SKM-1 treated with dmso at 0.1 percent for 144 hours (cell line): ENCODE measurements around the gene RAP1GAP2.
"Not testable (repeated sequence)": the region's sequence is repeated elsewhere in the genome, so short reads cannot be mapped to it uniquely, and the experiment has no call there.

ENCODE experiments used
- DNase-seq: peaks from one replicate; lab custom pipeline; 2025; ENCODE audit not compliant: unreplicated experiment; lab: John Stamatoyannopoulos, UW

Gene RAP1GAP2

DNA sequence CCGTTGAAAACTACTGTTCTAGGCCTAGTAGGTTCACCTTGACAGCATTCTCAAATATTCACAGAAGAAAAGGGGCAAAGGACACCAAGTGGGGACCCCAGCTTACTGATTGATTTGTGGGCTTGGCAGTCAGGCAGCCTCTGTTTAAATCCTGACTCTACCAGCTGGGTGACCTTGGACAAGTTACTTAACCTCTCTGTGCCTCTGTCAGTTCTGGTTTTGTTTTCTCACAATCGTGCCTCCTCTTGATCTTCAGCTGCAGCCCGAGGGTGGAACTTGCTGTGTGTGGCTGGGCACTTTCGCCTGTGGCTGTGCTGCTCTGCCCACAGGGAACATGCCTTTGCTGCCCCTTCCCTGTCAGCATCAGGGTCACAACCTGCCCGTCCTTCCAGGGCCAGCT lies 17.8 kb downstream of the RAP1GAP2 start:
- DNase-seq: no peak

GRCh38 chr17:2814481-2815341 lies 18.5 kb downstream of the RAP1GAP2 start:
- DNase-seq: peak; percentile 15

- DNase-seq: no peak
These were observed 19.5 kb downstream of the RAP1GAP2 start for GRCh38 chr17:2815781-2816185.

DNA sequence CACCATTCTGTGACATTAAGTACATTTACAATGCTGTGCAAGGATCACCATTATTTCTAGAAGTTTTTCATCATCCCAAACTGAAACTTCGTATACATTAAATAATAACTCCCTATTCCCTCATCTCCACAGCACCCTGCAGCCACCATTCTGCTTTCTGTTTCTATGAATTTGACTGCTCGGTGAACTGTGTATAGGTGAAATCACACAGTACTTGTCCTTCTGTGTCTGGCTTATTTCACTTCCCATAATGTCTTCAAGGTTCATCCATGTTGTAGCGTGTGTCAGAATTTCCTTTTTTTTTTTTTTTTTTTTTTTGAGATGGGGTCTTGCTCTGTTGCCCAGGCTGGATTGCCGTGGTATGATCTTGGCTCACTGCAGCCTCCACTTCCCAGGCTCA lies 20.4 kb downstream of the RAP1GAP2 start:
- no peak for DNase-seq

DNA sequence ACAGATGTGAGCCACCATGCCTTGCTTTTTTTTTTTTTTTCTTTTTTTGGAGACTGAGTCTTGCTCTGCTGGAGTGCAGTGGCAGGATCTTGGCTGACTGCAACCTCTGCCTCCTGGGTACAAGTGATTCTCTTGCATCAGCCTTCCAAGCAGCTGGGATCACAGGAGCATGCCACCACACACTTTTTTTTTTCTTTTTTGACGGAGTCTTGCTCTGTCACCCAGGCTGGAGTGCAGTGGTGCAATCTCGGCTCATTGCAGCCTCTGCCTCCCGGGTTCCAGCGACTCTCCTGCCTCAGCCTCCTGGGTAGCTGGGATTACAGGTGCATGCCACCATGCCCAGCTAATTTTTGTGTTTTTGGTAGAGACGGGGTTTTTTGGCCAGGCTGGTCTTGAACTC lies 23.1 kb downstream of the RAP1GAP2 start:
- not testable (repeated sequence) for DNase-seq

GRCh38 chr17:2819921-2820501 lies 23.8 kb downstream of the RAP1GAP2 start:
- DNase-seq: no peak

DNA sequence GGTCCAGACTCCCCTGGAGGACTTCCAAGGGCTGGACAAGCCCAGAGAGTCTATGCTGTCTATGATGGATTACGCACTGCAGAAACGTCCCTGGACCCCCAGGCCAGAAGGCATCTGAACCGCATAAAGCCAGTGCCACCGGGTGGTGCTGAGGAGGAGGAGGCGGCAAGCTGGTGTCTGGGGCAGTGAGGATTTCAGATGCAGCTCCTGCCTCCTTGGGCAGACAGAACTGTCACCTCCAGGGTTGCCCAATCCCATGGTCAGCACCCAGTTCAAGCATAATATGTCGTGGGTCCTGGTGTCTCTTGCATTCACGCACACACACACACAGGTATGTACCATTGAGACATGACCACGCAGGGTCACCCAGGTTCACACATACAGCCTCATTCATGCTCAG lies 25.6 kb downstream of the RAP1GAP2 start:
- no peak for DNase-seq

DNA sequence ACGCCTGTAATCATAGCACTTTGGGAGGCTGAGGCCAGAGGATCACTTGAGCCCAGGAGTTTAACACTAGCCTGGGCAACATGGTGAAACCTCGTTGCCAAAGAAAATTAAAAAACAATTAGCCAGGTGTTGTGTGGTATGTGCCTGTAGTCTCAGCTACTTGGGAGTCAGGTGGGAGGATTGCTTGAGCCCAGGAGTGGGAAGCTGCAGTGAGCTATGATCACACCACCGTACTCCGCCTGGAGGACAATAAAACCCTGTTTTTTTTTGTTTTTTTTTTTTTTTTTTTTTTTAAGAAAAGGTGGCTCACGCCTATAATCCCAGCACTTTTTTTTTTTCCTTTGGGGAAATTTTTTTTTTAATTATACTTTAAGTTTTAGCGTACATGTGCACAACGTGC lies 26.1 kb downstream of the RAP1GAP2 start:
- DNase-seq: no peak

DNA sequence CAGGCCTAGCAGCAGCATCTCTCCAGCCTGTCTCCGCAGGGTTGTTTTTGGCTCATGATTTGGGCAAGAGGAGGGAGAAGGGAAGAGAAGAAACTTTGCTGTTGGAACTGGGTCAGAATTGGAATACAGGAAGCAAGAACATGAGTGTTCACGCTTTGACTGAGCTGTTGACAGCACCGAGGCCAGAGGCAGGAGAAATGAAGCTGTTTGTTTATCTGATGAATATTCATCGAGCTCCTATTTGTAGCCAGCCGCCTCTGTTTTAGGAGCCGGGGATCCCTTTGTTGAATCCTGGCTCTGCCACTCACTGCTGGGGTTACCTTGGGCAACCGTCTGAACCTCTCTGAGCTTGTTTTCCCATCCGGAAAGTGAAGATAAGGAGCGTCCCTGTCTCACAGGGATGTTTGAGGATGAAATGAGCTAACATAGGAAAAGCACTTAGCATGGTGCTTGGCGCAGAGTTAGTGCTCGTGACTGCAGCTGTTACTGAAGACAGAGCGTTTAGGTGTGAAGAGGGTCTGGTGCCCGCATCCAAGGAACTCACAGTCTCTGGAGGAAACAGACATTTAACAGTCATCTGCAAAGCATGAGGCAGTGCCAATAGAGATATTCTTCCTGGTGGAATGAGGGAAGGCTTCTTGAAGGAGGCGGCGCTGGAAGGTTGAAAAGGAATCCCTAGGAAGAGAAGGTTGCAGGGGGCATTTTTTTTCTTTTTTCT lies 29.2 kb downstream of the RAP1GAP2 start:
- DNase-seq: no peak

DNA sequence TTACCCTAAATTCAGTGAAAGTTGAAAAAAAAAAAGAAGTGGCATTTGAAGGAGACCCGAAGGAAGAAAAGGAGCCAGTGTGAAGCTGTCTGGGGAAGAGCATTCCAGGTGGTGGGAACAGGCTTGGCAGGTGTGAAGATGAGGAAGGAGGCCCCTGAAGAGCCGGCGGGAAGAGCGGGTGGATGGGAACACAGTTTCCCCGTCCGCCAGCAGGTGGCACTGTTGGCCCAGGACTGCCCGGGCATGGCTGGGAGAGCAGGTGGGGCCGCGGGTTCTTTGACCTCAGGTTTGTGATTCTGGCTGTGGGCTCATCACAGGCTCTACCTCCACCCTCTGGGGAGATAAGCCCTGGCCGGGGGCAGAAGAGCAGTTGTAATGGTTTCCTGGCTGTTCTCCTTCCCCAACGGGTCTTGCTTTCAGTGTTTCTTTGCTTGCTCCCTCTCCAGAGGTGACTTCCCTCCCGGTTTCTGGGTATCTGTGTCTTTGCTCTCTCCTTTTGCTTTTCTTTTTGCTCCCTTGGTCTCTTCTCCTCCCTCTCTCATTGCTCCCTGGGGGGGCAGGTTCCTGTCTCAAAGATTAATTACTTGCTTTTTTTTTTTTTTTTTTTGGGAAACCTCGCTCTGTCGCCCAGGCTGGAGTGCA lies 32.3 kb downstream of the RAP1GAP2 start:
- peak; percentile 14 for DNase-seq

- no peak for DNase-seq
These were observed 34.4 kb downstream of the RAP1GAP2 start for GRCh38 chr17:2830678-2831077.

DNA sequence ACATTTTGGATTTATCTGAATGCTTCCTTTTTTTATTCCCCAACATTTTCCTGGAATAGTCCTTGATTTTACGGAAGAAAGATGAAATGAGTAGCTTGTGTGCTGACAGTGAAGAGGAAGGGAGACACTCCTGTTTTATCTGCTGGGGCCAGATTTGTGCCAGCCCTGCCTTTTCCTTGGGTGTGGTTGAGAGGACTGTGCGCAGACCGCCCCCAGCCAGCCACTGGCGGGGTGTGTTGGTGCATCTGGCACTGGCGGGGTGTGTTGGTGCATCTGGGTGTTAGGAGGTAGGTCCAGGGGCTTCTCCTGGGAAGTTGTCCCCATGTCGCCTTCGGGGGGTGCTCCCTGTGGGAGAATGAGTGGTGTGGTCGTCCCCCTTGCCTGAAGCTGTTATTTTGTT lies 39.5 kb downstream of the RAP1GAP2 start:
- DNase-seq: no peak

GRCh38 chr17:2837147-2837561 lies 40.9 kb downstream of the RAP1GAP2 start:
- DNase-seq: no peak

DNA sequence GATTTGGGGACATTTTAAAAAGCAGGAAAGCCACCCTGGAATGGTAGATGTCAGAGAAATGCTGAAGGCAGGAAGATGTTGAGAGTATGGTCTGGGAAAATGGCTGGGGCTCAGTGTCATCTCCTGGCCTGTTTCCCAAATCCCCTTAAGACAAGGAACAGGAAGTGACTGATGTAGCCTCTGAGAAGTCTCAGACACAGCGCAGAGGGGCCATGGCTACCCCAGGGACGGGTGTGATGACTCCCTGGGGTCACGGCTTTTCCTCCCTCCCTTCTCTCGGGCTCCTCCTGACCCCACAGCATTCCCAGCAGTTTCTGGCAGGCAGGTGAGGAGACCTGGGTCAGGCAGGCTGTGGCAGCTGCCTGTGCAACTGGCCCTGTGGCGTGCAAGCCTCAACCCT lies 45.4 kb downstream of the RAP1GAP2 start:
- DNase-seq: no peak

- no peak for DNase-seq
These were observed 46.2 kb downstream of the RAP1GAP2 start for GRCh38 chr17:2842464-2842863.

GRCh38 chr17:2844416-2844815 lies 48.2 kb downstream of the RAP1GAP2 start:
- DNase-seq: no peak

- no peak for DNase-seq
These were observed 51.4 kb downstream of the RAP1GAP2 start for GRCh38 chr17:2847381-2848333.

DNA sequence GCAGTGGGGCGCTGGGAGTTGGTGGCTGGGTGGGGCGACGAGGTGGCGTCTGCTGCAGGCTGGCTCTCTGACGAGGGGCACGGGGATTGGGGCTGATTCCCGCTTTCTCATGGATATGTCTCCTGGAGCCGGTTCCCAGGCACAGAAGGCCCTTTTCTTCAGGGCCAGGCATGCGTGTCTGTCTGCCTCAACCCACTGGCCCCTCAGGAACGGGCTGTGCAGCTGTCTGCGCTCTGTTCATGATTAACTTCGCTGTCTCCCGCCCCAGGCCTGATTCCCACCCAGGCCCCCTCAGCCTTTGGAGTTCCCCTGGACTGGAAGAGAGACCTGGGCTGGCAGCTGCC lies 53.1 kb downstream of the RAP1GAP2 start:
- no peak for DNase-seq

DNA sequence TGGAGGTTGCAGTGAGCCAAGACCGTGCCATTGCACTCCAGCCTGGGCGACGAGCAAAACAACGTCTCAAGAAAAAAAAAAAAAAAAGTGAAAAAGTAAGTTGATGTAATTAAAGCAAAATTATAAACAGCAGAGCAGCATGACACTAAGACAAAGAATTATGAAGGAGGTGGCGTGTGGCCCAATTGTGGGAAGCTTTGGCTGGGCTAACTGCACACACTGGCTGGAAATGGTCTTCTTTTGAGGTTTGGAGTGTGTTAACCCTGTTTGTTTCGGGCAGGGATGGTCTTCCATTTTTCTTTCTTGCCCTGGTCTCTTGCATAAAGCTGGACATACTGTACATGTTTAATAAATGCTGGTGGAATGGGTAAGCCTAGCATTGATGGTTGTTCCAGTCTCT lies 54.8 kb downstream of the RAP1GAP2 start:
- DNase-seq: no peak

GRCh38 chr17:2851615-2852014 lies 55.4 kb downstream of the RAP1GAP2 start:
- DNase-seq: no peak

DNA sequence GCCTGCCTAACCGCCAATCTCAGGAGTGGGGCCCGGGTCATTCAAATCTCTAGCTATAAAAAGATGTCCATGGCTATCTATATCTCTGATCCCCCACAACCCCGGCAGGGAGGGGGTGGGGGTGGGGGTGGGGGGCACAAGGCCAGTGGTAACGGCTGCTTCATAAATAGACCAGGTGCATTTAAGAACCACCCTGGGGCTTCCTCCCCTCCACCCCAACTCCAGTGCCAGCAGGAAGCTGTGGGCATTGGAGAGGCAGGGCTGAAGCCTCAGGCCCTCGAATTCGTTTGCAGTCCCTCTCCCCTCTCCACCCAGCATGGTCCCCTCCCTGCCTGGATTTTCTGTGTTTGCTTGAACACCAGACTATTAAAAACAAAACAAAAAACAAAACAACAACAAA lies 56.0 kb downstream of the RAP1GAP2 start:
- no peak for DNase-seq
